ENCODE data around the gene ZDHHC23.

The ZDHHC23 gene

DNA sequence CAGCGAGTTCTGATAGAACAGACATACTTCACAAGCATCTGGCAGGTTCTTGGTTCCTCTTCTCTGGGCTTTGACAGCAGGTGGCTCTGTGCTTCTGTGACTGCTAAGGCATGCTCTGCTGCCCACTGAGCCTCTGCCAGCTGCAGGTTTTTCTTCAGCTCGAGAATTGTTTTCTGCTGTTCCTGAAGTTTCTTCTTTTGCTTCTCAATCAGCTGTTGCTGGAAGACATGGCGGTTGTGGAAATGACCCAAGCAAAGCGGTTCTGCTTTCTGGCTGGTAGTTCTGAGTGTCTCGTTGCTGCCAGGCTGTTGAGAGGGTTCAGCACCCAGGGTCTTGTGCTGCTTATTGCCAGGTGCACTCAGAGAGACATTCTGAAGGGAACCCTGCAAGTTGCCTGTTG is 57.7 kb downstream of the ZDHHC23 start:
- DNase-seq (ENCODE audit: low spot score) = no peak

DNA sequence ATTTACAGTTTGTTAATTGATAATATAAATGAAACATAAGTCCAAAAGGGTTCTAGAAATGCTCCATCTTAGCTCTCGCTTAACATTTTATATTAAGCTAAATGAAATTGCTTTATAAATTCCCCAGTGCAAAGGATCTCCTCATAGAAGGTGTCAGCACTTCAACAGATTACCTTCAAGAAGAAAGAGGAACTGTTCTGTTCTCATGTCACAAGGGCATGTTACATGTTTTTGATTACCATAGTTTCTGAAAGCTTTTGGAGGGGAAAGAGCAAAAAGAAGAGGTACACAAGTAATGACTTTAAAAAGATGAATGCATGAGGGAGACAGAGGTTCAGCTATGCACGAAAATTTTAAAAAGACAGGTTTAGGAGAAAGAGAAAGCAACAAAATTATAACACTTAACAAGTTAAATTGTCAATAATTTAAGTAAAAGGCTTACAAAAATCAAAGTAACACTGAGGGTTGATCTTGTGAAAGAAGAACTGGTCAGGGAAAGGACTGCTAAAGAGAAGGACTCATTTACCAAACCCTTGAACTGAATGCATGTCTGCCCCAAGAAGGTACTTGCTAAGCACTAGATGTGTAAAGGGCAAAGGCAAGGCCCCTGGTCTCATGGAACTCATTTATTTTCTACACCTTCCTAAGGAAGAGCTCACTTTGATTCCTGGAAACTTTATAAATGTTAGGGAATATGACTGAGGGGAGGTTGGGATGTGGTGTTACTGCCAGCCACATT is 63.4 kb downstream of the ZDHHC23 start:
- DNase-seq (ENCODE audit: low spot score) = no peak
